ENCODE results near the gene GAL3ST1. TPM values are rescaled to one million over a fixed set of nuclear protein-coding genes. Genes with fewer than 3 reads are reported as not detected.

The GAL3ST1 gene
- polyA plus RNA-seq, 1 donor (not counting 4 experiments of a cell fraction or from before 2014, with no cell fraction given): not detected

GRCh38 chr22:30506507-30506968 lies 67.9 kb downstream of the GAL3ST1 start:
- Histone ChIP-seq H3K27me3 (ENCODE audit: control insufficient read depth, extremely low read depth, insufficient read depth, low read length) (peaks cover 16% of the 10 kb centered on the region), H2AFZ (ENCODE audit: control insufficient read depth, low read length) (no peak overlapping the region), H3K4me2 (ENCODE audit: control insufficient read depth, extremely low read depth, insufficient read depth, low read depth, low read length) (no peak overlapping the region), H3K9me1 (ENCODE audit: control insufficient read depth, extremely low read depth, insufficient read depth, low read length) (no peaks in the 10 kb centered on the region), H3K4me1 (ENCODE audit: control insufficient read depth, extremely low read depth, insufficient read depth, low read length) (no peaks in the 10 kb centered on the region), H3K4me3 (ENCODE audit: control insufficient read depth in 2 of 3, extremely low read depth in 1 of 3, insufficient read depth in 2 of 3, low read depth in 1 of 3, low read length in 3 of 3) (no peak overlapping the region), H3K36me3 (ENCODE audit: control insufficient read depth in 2 of 2, extremely low read depth in 1 of 2, insufficient read depth in 2 of 2, low read length in 2 of 2) (no peaks in the 10 kb centered on the region), H3K9ac (ENCODE audit: control insufficient read depth, extremely low read depth, insufficient read depth, low read length) (no peak overlapping the region), H3K27ac (ENCODE audit: control insufficient read depth, insufficient read depth, low read length) (no peak overlapping the region), H4K20me1 (ENCODE audit: control insufficient read depth, extremely low read depth, insufficient read depth, low read length) (no peaks in the 10 kb centered on the region), H3K9me3 (ENCODE audit: control insufficient read depth, low read depth, low read length) (no peaks in the 10 kb centered on the region), H3K79me2 (ENCODE audit: control insufficient read depth, insufficient read depth, low read length) (no peaks in the 10 kb centered on the region)
- FAIRE-seq (no peak), DNase-seq (ENCODE audit: low read depth, low spot score) (no peak)
- dilution Hi-C loops (cut with MboI; ENCODE audit: extremely low pct_ligation_motif_present, low sequenced_read_pairs): no loop called here
- no peak for TF ChIP-seq CTCF (optimal IDR thresholded peaks at IDR 0.05 in 1 of 3, IDR thresholded peaks at IDR 0.05 in 1 of 3, conservative IDR thresholded peaks at IDR 0.05 in 1 of 3; ENCODE audit: extremely low read depth in 1 of 3, insufficient read depth in 2 of 3, low read length in 3 of 3)
- no peak for TF ChIP-seq EZH2 (IDR thresholded peaks at IDR 0.05; ENCODE audit: low read length)

Other genes starting within 250 kb of the GAL3ST1 start
- gene TBC1D10A, start 247.7 kb downstream of the GAL3ST1 start, polyA plus RNA-seq: 15.0 to 27.4 TPM (median 17.8 TPM) in 3 replicates
- 17.9 to 63.6 TPM (median 34.2 TPM) in 3 replicates for gene SF3A1, start 217.8 kb downstream of the GAL3ST1 start, polyA plus RNA-seq
- 1.3 to 2.2 TPM (median 1.6 TPM) in 3 replicates for gene CCDC157, start 217.7 kb downstream of the GAL3ST1 start, polyA plus RNA-seq
- 5.1 to 17.0 TPM (median 8.3 TPM) in 3 replicates for gene RNF215, start 187.3 kb downstream of the GAL3ST1 start, polyA plus RNA-seq
- gene SEC14L2, start 177.6 kb downstream of the GAL3ST1 start, polyA plus RNA-seq: 103 to 146 TPM (median 129 TPM) in 3 replicates
- 5.7 to 13.7 TPM (median 8.4 TPM) in 3 replicates for gene MTFP1, start 148.9 kb downstream of the GAL3ST1 start, polyA plus RNA-seq
- not detected in 3 replicates for gene SEC14L3, start 102.6 kb downstream of the GAL3ST1 start, polyA plus RNA-seq
- gene SEC14L4, start 69.0 kb downstream of the GAL3ST1 start, polyA plus RNA-seq: 0.05 to 0.08 TPM (median 0.06 TPM) in 3 replicates
- gene SEC14L6, start 27.9 kb downstream of the GAL3ST1 start, polyA plus RNA-seq: 0.10 TPM in 1 of 3 replicates, not detected in the others
- gene PES1, start 17.2 kb upstream of the GAL3ST1 start, polyA plus RNA-seq: 94.9 to 116 TPM (median 95.7 TPM) in 3 replicates
- gene TCN2, start 32.5 kb upstream of the GAL3ST1 start, polyA plus RNA-seq: 0.88 to 1.2 TPM (median 1.2 TPM) in 3 replicates
- 2.3 to 3.5 TPM (median 2.5 TPM) in 3 replicates for gene SLC35E4, start 61.1 kb upstream of the GAL3ST1 start, polyA plus RNA-seq
- gene DUSP18, start 93.2 kb upstream of the GAL3ST1 start, polyA plus RNA-seq: 12.6 to 21.1 TPM (median 17.9 TPM) in 3 replicates
- gene OSBP2, start 120.2 kb upstream of the GAL3ST1 start, polyA plus RNA-seq: 2.0 to 4.2 TPM (median 3.0 TPM) in 3 replicates

Data from keratinocyte (primary cell).